Right lobe of liver (tissue), 6 donors: Measurements from ENCODE around the gene ANKFN1. TPM values are rescaled to one million over a fixed set of nuclear protein-coding genes. Genes with fewer than 3 reads are reported as not detected.

Experiments
- ATAC-seq, 4 donors: fragments of 200-7000 bp; cut with Tn5 transposase; one replicate each; pipeline ENCODE4 v1.9.1; 2020; ENCODE audit warnings: mild to moderate bottlenecking in 4 of 4, moderate library complexity in 4 of 4
- DNase-seq, 3 donors: peaks; one replicate each; pipeline ENCODE4 v3.0.0-alpha.2; 2020
- H3K27ac ChIP-seq, 3 donors: fragments of 200-600 bp; one replicate each; pipeline ENCODE4 v1.8.0; 2022
- H3K27me3 ChIP-seq, 2 donors: fragments of 200-600 bp; one replicate each; pipeline ENCODE4 v1.8.0; 2022
- H3K36me3 ChIP-seq, 4 donors: fragments of 200-600 bp; sonication (generic) in 1 of 4; one replicate each; pipeline versions ENCODE4 v1.5.1 to v1.8.0; 2017 to 2022; ENCODE audit warnings: control low read depth in 1 of 4
- H3K4me1 ChIP-seq, 4 donors: fragments of 200-600 bp; sonication (generic) in 1 of 4; one replicate each; pipeline versions ENCODE4 v1.5.1 to v1.8.0; 2017 to 2022; ENCODE audit warnings: control low read depth in 1 of 4
- H3K4me3 ChIP-seq, 3 donors: fragments of 200-600 bp; one replicate each; pipeline ENCODE4 v1.8.0; 2022
- H3K9me3 ChIP-seq, 4 donors: fragments of 200-600 bp; sonication (generic) in 1 of 4; one replicate each; pipeline versions ENCODE4 v1.5.1 to v1.8.0; 2017 to 2022; ENCODE audit warnings: control low read depth in 1 of 4
- CTCF ChIP-seq, 4 donors: fragments of 200-600 bp in 3 of 4; fragments of 450-650 bp in 1 of 4; IDR thresholded peaks; one replicate each; pipeline versions ENCODE4 v1.5.1 to v1.8.0; 2016 to 2022; ENCODE audit warnings: antibody characterized with exemption in 4 of 4, mild to moderate bottlenecking in 2 of 4
- POLR2A ChIP-seq: fragments of 450-650 bp; IDR thresholded peaks from one replicate; pipeline ENCODE4 v1.6.1; 2017; ENCODE audit warnings: antibody characterized with exemption, mild to moderate bottlenecking
- WGBS: methylation state at CpG from one replicate; pipeline ENCODE4 v1.1.6; 2018; ENCODE audit warnings: low coverage, low lambda C conversion rate; ENCODE audit not compliant: insufficient coverage; ENCODE audit errors: missing lambda C conversion rate; 5-methylcytosine and 5-hydroxymethylcytosine counted together
- intact Hi-C, 2 donors: fragments of 100-400 bp; cut with DNase I; formaldehyde crosslinking; loops; one replicate each; pipeline versions ENCODE4 v1.11.2 to v1.14.1; 2022
- total RNA-seq, 6 experiments: library from RNA; depleted of rRNA in 2 of 6; stranded (reverse); fragments of >200 nt in 2 of 6; fragmentation: NEBNext Ultra II Directional in 3 of 6; extraction: Animal tissue kit (Norgen Biotek cat#: 25700) in 3 of 6; gene quantifications; one replicate each; pipeline versions ENCODE4 v1.1.0 to v1.2.4, GENCODE V29; 2016 to 2023
- donor health status: DM: no; HTN: yes; CAD: no.
- donor health status: DM: no; HTN: no; CAD: no.
- donor health status: DM: no; HTN: no; CAD: no.
- donor health status: DM: no; HTN: yes; CAD: no.
- donor health status: DM: no; HTN: yes; CAD: no.

ANKFN1 gene
- total RNA-seq, 6 experiments from 2014 or later, result 0.11 TPM; not detected in 5

- Histone ChIP-seq H3K4me1 (no peaks in the 10 kb centered on the region), H3K36me3 (no peaks in the 10 kb centered on the region), H3K9me3 (no peaks in the 10 kb centered on the region), H3K27ac (no peak overlapping the region), H3K27me3 (no peaks in the 10 kb centered on the region), H3K4me3 (no peak overlapping the region)
- whole genome bisulfite sequencing, result 73% methylated on average over 9 of the region's 9 CpGs
- TF ChIP-seq CTCF (IDR thresholded peaks at IDR 0.05), result no peak
- no peak for TF ChIP-seq POLR2A
- DNase-seq, result no peak
- ATAC-seq, result no peak
- intact Hi-C loops, result no loop called here
Observed at GRCh38 chr17:56130026-56130425, 23.2 kb upstream of the ANKFN1 start.

- 100% methylated on average over 1 of the region's 1 CpG for WGBS
- DNase-seq (no peak), ATAC-seq (no peak)
- Histone ChIP-seq H3K9me3 (no peaks in the 10 kb centered on the region), H3K4me3 (no peak overlapping the region), H3K36me3 (no peaks in the 10 kb centered on the region), H3K27me3 (no peaks in the 10 kb centered on the region), H3K27ac (no peak overlapping the region), H3K4me1 (no peaks in the 10 kb centered on the region)
- intact Hi-C loops, result no loop called here
- TF ChIP-seq POLR2A (no peak), CTCF (IDR thresholded peaks at IDR 0.05) (no peak)
Observed at GRCh38 chr17:56130631-56131030, 22.6 kb upstream of the ANKFN1 start.

- WGBS, result 69% methylated on average over 3 of the region's 3 CpGs
- no peak for DNase-seq
Observed at GRCh38 chr17:56131431-56131830, 21.8 kb upstream of the ANKFN1 start.

GRCh38 chr17:56136301-56136700 lies 17.0 kb upstream of the ANKFN1 start:
- Histone ChIP-seq H3K36me3 (no peaks in the 10 kb centered on the region), H3K9me3 (no peaks in the 10 kb centered on the region), H3K27ac (no peak overlapping the region), H3K4me1 (peaks cover 0 to 7% (median 0%) of the 10 kb centered on the region in 4 donors), H3K4me3 (no peak overlapping the region), H3K27me3 (no peaks in the 10 kb centered on the region)
- TF ChIP-seq POLR2A, result no peak
- no peak for TF ChIP-seq CTCF (IDR thresholded peaks at IDR 0.05)
- WGBS, result 17% methylated on average over 1 of the region's 1 CpG
- no peak for ATAC-seq
- no peak for DNase-seq
- intact Hi-C loops, result no loop called here

More at GRCh38 chr17:56131431-56131830, 21.8 kb upstream of the ANKFN1 start:
- no peaks in the 10 kb centered on the region for H3K27me3 ChIP-seq
- intact Hi-C loops, result no loop called here
- H3K4me3 ChIP-seq, result no peak overlapping the region
- ATAC-seq, result no peak
- H3K27ac ChIP-seq, result no peak overlapping the region
- no peaks in the 10 kb centered on the region for H3K36me3 ChIP-seq
- TF ChIP-seq POLR2A, result no peak
- TF ChIP-seq CTCF (IDR thresholded peaks at IDR 0.05), result no peak
- H3K9me3 ChIP-seq, result no peaks in the 10 kb centered on the region
- H3K4me1 ChIP-seq, result no peaks in the 10 kb centered on the region
